Activated CD8-positive, alpha-beta memory T cell treated with anti-CD3 and anti-CD28 coated beads for 1 hour (primary cell): Measurements from ENCODE around the gene SASS6.
"Not testable (repeated sequence)": the region's sequence is repeated elsewhere in the genome, so short reads cannot be mapped to it uniquely, and the experiment has no call there.

Source experiments
- DNase-seq, 2 donors: peaks; one replicate each; pipeline ENCODE4 v3.0.0-alpha.2; 2020; ENCODE audit warnings: low read depth in 1 of 2; ENCODE audit errors: extremely low read depth in 1 of 2

Gene SASS6

DNA sequence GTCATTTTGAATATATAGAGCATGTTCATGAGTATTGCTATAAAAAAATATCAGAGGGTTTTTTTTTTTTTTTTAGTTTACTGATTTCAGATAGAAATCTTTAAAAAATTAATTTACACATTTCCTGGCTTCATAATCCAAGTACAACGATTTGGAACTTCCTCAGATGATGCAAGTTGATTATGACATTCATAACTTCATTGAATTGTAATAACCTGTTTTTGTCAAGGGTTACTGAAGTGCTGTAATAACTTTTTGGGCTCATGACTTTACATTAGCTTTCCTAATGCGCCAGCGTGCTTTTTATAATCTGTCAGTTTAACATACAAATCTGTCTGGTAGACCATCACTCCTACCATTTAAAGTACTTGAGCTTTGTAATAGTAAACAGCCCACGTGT lies 81.3 kb downstream of the SASS6 start:
- no peak for DNase-seq

DNA sequence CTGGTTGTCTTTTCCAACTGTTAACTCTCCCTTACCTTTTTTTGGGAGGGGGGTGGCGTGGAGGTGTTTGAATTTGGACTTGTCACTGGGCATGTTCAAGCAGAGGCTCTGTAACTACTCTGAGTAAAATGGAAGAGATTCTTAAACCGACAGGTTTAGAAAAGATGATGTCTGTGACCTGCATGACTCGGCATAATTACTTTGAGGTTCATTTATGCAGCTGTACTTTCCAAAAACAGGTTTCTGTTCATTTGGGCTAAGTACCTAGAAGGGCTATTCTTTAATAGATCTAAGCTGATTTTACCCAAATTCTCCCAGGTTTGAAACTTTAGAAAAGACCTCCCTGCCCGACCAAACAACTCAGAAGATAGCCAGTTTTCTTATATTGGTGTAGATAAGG lies 82.6 kb downstream of the SASS6 start:
- no peak for DNase-seq

DNA sequence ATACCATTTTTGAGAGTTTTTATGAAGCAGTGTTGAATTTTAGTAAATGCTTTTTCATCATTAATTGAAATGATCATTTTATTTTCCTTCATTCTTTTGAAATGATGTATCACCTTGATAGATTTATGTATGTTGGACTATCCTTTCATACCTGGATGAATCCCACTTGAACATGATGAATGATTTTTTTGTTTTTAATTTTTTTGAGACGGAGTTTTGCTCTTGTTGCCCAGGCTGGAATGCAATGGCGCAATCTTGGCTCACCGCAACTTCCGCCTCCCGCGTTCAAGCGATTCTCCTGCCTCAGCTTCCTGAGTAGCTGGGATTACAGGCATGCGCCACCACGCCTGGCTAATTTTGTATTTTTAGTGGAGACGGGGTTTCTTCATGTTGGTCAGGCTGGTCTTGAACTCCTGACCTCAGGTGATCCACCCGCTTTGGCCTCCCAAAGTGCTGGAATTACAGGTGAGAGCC lies 85.5 kb downstream of the SASS6 start:
- DNase-seq: not testable (repeated sequence)

DNA sequence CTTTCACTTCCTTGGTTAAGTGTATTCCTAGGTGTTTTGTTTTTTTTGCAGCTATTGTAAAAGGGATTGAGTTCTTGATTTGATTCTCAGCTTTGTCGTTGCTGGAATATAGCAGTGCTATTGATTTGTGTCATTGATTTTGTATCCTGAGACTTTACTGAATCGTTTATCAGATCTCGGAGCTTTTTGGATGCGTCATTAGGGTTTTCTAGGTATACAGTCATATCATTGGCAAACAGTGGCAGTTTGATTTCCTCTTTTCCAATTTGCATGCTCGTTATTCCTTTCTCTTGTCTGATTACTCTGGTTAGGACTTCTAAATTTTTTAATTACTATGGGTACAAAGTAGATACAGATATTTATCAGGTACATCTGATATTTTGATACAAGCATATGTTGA lies 87.5 kb downstream of the SASS6 start:
- DNase-seq: no peak

DNA sequence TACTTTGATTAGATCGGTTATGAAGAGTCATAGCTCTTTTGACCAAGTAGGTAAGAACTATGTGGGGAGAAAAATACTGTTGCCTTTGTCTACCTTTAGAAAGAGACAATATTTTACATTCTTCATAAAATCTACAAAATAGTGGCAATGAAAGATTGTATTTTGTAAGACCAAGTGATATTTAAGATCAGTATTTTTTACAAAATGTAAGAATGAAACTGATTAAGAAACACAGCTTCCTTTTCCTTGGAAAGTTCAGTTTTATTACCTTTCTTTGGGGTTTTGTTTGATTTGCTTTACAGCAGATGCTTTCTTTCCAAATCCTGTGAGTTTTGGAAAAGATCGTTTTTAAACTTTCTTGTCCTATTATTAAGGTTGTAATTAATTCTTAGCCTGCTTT lies 93.1 kb downstream of the SASS6 start:
- DNase-seq: no peak

DNA sequence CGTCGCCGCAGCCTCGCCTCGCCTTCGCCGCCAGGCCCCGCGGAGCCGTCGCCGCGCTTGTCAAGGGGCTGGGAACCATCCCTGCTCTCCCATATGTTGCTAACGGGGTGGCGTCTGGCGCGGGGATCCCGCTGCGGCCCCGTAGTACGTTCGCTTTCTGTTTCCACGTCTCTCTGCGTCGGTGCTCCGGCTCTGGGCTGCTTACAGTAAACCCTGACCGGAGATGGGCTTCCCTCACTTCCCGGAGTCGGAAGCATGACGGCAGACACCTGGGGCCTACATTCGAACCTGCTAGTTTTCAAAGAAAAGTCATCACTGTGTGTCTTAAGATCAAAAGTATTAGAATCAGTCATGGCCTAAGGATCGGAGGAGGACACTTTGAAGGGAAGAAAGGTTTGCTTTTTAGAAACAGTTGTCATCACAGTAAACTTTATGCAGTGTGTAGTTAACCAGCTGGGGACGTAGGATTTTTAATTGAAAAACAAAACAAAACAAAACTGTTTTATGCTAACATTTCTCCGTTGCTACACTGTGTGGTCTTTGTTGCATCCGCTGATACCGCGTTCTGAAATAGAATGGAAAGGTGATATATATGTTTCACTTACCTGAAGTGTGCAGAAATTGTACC lies 94.0 kb downstream of the SASS6 start:
- peak; percentile 43 to 57 for DNase-seq

DNA sequence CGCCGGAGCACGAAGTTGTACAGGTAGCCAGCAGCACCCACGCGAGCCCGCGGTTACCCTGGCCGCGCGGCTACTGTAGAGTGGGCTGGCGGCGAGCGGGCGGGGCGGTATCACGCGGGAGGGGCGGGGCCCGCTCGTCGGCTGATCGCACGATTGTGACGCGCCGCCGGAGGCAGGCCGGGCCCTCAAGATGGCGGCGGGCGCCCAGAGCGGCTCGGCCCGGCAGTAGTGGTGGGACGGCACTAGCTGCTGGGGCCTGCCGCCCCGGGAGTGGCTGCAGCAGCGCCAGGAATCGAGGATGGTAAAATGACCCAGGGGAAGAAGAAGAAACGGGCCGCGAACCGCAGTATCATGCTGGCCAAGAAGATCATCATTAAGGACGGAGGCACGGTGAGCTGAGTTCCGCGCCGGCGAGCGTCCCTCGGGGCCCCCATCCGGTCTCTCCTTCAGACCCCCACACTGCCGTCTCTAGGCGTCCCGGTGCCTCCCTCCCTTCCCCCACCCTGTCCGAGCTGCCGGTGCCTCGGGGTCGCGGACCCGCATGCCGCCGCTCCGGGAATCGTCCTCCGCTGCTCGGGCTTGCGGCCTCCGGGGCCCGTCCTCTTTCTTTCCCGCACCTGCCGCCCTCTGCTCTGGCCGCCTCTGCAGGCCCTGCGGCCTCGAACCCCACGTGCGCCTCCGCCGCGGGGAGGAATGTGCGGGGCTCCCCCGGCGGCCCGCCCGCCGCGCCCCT lies 94.6 kb downstream of the SASS6 start:
- peak; percentile 55 to 85 for DNase-seq

DNA sequence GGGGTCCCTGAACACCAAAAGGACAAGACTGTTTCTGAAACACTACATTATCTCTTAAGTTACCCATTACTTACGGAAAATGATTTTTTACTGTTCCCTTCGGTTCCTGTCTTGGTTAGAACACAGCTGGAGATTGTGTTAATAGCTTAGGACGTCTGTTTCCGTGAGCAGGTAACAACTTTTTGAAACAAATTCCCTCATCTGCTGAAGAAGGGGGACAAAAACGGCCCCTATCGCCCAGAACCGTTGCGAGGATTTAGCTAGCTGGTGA lies 95.1 kb downstream of the SASS6 start:
- no peak for DNase-seq

DNA sequence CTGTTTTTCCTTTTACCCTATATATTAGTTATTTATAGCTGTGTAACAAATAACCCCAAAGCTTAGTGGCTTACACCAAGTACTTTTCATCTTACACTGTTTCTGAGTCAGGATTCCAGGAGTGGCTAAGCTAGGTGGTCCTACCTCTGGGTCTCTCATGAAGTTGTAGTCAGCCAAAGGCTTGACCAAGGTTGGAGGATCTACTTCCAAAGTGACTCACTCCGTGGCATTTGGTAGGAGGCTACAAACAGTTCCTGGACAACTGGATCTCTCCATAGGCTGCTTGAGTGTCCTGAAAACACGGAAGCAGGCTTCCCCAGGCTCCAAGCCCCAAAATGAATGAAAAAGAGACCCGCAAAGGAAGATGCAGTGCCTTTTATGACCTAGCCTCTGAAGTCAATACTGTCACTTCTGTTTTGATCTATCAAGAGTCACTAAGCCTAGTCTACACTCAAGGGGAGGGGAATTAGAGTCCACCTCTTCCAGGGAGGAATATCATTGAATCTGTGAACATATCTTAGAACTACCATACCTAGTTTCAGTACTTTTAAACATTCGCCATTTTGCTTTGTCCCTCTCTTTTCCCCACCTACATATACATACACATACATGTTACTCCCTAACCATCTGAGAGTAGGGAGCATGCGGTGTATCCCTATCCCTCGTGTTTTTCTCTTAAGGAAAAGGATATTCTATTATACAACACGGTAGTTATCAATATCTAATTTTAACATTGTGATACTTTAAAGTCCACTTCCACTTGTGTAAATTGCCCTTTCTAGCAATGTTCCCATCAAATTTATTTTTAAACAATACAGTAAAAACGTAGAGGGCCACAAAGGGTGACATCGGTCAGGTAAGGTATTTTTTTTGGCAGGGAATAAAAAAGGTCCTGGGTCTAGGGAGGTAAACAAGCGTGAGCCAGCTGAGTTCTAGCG lies 95.7 kb downstream of the SASS6 start:
- DNase-seq: no peak

DNA sequence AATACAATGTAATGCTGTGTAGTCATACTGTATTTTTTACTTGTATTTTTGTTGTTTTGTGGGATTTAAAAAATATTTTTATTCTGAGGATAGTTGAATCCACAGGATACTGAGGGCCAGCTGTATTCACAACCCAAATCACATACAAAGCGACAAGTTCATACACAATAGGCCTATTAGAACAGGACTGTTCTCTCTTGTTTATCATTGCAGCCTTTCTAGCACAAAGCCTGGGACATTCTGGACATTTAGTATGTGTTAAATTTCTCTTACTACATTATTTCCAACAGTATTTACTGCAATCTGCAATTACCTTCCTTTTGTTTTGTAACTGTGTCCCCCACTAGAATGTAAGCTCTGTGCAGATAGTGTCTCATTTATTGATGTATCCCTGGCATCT lies 97.5 kb downstream of the SASS6 start:
- DNase-seq: no peak

DNA sequence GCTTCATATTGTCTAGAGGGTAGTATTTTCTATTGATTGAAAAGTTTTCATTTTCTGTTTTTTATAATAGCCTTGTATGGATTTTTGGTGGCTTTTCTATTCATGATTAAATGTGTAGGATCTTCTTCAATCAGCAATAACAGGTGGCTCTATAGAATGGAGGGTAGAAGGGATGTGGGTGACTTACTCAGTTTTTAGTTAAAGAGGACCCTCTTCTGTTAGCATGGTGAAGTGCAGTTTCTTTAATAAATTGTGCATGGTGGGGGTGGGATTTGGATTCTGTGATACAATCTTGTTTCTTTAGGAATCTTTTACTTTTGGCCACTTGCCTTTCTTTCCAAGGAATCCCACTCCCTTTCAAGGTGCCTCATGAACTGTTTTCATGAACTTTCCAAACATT lies 98.3 kb downstream of the SASS6 start:
- no peak for DNase-seq
